Keratinocyte (primary cell): ENCODE results near the gene MMP2. TPM values are rescaled to one million over a fixed set of nuclear protein-coding genes. Genes with fewer than 3 reads are reported as not detected.

Experiments used
- DNase-seq: peaks from one replicate; pipeline ENCODE4 v3.0.0-alpha.2; 2011; ENCODE audit warnings: low read depth, missing footprints, low spot score
- FAIRE-seq: peaks from 2 replicates; lab custom pipeline; 2011; peaks lifted over from hg19 to GRCh38; lab: Jason Lieb, UNC
- H2AFZ ChIP-seq: 2 replicates; pipeline ENCODE4 v1.6.0; 2012; ENCODE audit warnings: low read length, control low read depth, inconsistent platforms; ENCODE audit not compliant: control insufficient read depth
- H3K27ac ChIP-seq: 2 replicates; pipeline ENCODE4 v1.5.1; 2011; ENCODE audit warnings: low read length; ENCODE audit not compliant: control insufficient read depth, insufficient read depth
- H3K27me3 ChIP-seq: 3 replicates; pipeline ENCODE4 v1.6.0; 2011; ENCODE audit warnings: low read length; ENCODE audit not compliant: control insufficient read depth, insufficient read depth; ENCODE audit errors: extremely low read depth
- H3K36me3 ChIP-seq, 2 experiments: 2 replicates in 1 of 2; 3 replicates in 1 of 2; pipeline ENCODE4 v1.5.1; 2011; ENCODE audit warnings: low read length in 2 of 2, mild to moderate bottlenecking in 1 of 2; ENCODE audit not compliant: control insufficient read depth in 2 of 2, insufficient read depth in 2 of 2; ENCODE audit errors: extremely low read depth in 1 of 2
- H3K4me1 ChIP-seq: 3 replicates; pipeline ENCODE4 v1.5.1; 2011; ENCODE audit warnings: low read length; ENCODE audit not compliant: control insufficient read depth, insufficient read depth; ENCODE audit errors: extremely low read depth
- H3K4me2 ChIP-seq: 3 replicates; pipeline ENCODE4 v1.6.0; 2011; ENCODE audit warnings: low read depth, low read length; ENCODE audit not compliant: control insufficient read depth, insufficient read depth; ENCODE audit errors: extremely low read depth
- H3K4me3 ChIP-seq, 3 experiments: fragments of 200-600 bp in 1 of 3; sonication (generic) in 1 of 3; 2 replicates in 2 of 3; 3 replicates in 1 of 3; pipeline ENCODE4 v1.5.1; 2011 to 2016; ENCODE audit warnings: low read length in 3 of 3, mild to moderate bottlenecking in 3 of 3, control low read depth in 2 of 3, inconsistent platforms in 1 of 3, low read depth in 1 of 3, mixed read lengths in 1 of 3, mixed run types in 1 of 3, moderate library complexity in 1 of 3; ENCODE audit not compliant: control insufficient read depth in 2 of 3, insufficient read depth in 2 of 3; ENCODE audit errors: extremely low read depth in 1 of 3
- H3K79me2 ChIP-seq: 2 replicates; pipeline ENCODE4 v1.6.0; 2012; ENCODE audit warnings: low read length; ENCODE audit not compliant: control insufficient read depth, insufficient read depth
- H3K9ac ChIP-seq: 3 replicates; pipeline ENCODE4 v1.6.0; 2011; ENCODE audit warnings: low read length; ENCODE audit not compliant: control insufficient read depth, insufficient read depth; ENCODE audit errors: extremely low read depth
- H3K9me1 ChIP-seq: 3 replicates; pipeline ENCODE4 v1.6.0; 2011; ENCODE audit warnings: low read length; ENCODE audit not compliant: control insufficient read depth, insufficient read depth; ENCODE audit errors: extremely low read depth
- H3K9me3 ChIP-seq: 2 replicates; pipeline ENCODE4 v1.5.1; 2012; ENCODE audit warnings: low read depth, low read length; ENCODE audit not compliant: control insufficient read depth
- H4K20me1 ChIP-seq: 3 replicates; pipeline ENCODE4 v1.6.0; 2011; ENCODE audit warnings: low read length; ENCODE audit not compliant: control insufficient read depth, insufficient read depth; ENCODE audit errors: extremely low read depth
- CTCF ChIP-seq, 3 experiments: IDR thresholded peaks in 1 of 3; conservative IDR thresholded peaks in 1 of 3; optimal IDR thresholded peaks in 1 of 3; 2 replicates in 2 of 3; 3 replicates in 1 of 3; pipeline versions ENCODE3 to v1.5.1; 2011; ENCODE audit warnings: low read length in 3 of 3, mild to moderate bottlenecking in 3 of 3, moderate library complexity in 2 of 3, control low read depth in 1 of 3, inconsistent platforms in 1 of 3; ENCODE audit not compliant: insufficient read depth in 2 of 3; ENCODE audit errors: extremely low read depth in 1 of 3
- EZH2 ChIP-seq: IDR thresholded peaks from one replicate; pipeline ENCODE4 v1.6.1; 2012; ENCODE audit warnings: inconsistent platforms, mild to moderate bottlenecking, low read length, moderate library complexity
- dilution Hi-C: fragments of 300-500 bp; cut with MboI; formaldehyde crosslinking; loops from one replicate; pipeline ENCODE4 v1.7.0; 2020; ENCODE audit warnings: low sequenced_read_pairs; ENCODE audit not compliant: extremely low pct_ligation_motif_present
- polyA plus RNA-seq, 5 experiments: library from polyadenylated mRNA; depleted of rRNA in 3 of 5; stranded (reverse) in 3 of 5; stranded (forward) in 1 of 5; unstranded in 1 of 5; fragments of >200 nt; gene quantifications; 1 replicate in 1 of 5; 2 replicates in 3 of 5; 3 replicates in 1 of 5; pipeline versions ENCODE4 v1.2.1 to v1.2.3, GENCODE V29; 2011 to 2012; ENCODE audit warnings: missing spikeins in 2 of 5, low read depth in 1 of 5, low replicate concordance in 1 of 5

The MMP2 gene
- polyA plus RNA-seq, 1 donor (not counting 4 experiments of a cell fraction or from before 2014, with no cell fraction given) = 59.2 TPM

GRCh38 chr16:55489119-55489955 is 10.3 kb downstream of the MMP2 start:
- Histone ChIP-seq H3K9ac (no peak overlapping the region), H2AFZ (no peak overlapping the region), H3K27me3 (no peaks in the 10 kb centered on the region), H3K4me2 (no peak overlapping the region), H3K9me1 (no peaks in the 10 kb centered on the region), H4K20me1 (no peaks in the 10 kb centered on the region), H3K9me3 (no peaks in the 10 kb centered on the region), H3K27ac (no peak overlapping the region), H3K4me3 (no peak overlapping the region), H3K36me3 (peaks cover 0 to 6% of the 10 kb centered on the region in 2 experiments), H3K4me1 (peaks cover 3% of the 10 kb centered on the region), H3K79me2 (no peaks in the 10 kb centered on the region)
- dilution Hi-C loops = no loop called here
- DNase-seq = no peak
- TF ChIP-seq EZH2 = no peak
- no peak for TF ChIP-seq CTCF (optimal IDR thresholded peaks at IDR 0.05 in 1 of 3, IDR thresholded peaks at IDR 0.05 in 1 of 3, conservative IDR thresholded peaks at IDR 0.05 in 1 of 3; ENCODE audit: extremely low read depth in 1 of 3, insufficient read depth in 2 of 3, low read length in 3 of 3)
- FAIRE-seq = no peak

GRCh38 chr16:55489956-55490265 is 10.9 kb downstream of the MMP2 start:
- TF ChIP-seq EZH2 (no peak), CTCF (optimal IDR thresholded peaks at IDR 0.05 in 1 of 3, IDR thresholded peaks at IDR 0.05 in 1 of 3, conservative IDR thresholded peaks at IDR 0.05 in 1 of 3; ENCODE audit: extremely low read depth in 1 of 3, insufficient read depth in 2 of 3, low read length in 3 of 3) (no peak)
- Histone ChIP-seq H4K20me1 (no peaks in the 10 kb centered on the region), H3K4me2 (no peak overlapping the region), H3K36me3 (peaks cover 0 to 6% of the 10 kb centered on the region in 2 experiments), H3K4me3 (no peak overlapping the region), H3K27me3 (no peaks in the 10 kb centered on the region), H3K9ac (no peak overlapping the region), H3K9me1 (no peaks in the 10 kb centered on the region), H3K79me2 (no peaks in the 10 kb centered on the region), H3K27ac (no peak overlapping the region), H2AFZ (no peak overlapping the region), H3K4me1 (peaks cover 6% of the 10 kb centered on the region), H3K9me3 (no peaks in the 10 kb centered on the region)
- no peak for DNase-seq
- FAIRE-seq = no peak
- dilution Hi-C loops = no loop called here
